Activated CD4-positive, alpha-beta T cell treated with anti-CD3 and anti-CD28 coated beads, Interleukin-2, amount 50 U/mL, for 16 hours (primary cell): ENCODE results near the gene SH3GLB1.
A peak's percentile ranks its signal among the peaks of the same experiment; 100 is the strongest.

Source experiments
- DNase-seq: peaks from one replicate; pipeline ENCODE4 v3.0.0-alpha.2; 2020

SH3GLB1 gene

DNA sequence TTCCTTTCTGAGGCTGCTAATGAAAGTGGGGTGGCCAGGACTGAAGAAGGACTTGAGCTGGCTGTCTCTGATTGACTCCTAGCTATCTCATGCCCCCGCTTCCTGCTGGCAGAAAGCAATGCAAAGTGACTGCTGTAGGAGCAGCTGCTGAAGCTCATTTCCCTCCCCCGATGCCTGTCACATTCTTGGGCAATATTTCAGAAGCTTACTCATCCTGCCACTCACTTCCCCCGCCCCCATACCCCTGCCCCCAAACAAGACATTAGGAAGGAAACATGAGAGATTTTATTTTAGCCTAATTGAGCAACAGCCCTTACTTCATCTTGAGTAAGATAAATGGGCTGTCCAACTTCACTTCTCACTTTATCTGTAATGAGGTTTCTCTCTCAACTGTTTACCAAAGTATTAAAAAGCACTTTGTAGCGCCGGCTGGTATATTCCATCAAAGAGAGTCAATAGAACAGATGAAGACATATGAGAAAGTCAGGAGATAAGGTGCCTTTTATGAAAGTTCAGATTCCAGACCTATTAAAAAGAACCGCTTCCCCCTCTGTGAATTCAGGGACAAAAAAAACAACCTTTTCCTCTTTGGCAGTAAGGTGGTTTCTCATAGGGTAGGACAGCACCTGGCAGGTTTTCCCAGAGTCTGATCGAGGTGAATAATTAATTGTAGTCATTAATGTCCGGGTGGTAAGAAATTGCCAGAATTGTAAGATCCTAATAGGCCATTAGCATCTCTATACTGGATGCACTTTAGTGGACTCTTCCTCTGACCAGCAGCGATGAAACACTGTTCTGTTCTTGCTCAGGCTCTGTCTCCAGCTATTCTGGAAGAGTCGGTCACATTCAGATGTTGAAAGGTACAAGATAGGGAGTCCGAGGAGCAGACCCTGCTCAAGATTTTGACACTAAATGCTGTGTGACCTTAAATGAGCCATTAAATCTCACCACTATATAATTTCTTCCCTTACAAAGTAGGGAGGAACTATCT, 70.2 kb downstream of the SH3GLB1 start:
- peak; percentile 84 for DNase-seq

DNA sequence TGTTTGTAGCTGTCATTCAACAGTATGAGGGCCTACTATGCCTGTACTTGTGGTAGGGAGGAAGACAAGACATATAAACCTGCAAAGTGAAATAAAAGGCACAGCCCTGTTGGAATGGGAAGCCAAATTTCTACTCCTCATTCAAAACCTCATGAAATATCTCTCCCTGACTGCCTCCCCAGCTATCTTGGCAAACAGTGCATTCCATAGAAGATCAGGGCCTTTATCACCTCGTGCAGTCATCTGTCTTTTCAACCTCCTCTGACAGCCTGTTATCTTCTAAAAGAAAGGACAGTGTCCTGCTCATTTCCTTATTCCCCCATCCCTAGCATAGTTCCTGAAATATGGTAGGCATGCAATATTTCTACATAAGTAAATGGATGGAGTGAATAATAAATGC, 71.0 kb downstream of the SH3GLB1 start:
- no peak for DNase-seq

DNA sequence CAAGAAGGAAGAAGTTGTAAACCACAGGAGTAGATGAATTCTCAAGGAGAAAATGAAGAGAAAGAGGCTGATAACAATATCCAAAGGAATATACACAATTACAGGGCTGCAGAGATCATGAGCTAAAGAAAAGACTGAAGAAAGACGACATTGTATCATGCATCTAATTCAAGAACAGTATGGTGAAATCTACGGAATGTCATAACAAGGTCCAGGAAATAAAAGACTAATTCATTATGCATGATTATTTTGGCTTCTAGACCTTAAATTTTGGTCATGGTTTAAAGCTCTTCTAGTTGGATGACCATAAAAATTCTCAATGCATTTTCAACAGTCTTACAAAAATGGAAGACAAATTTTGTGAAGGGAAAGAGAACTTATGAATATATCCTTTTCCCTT, 71.7 kb downstream of the SH3GLB1 start:
- DNase-seq, result no peak

DNA sequence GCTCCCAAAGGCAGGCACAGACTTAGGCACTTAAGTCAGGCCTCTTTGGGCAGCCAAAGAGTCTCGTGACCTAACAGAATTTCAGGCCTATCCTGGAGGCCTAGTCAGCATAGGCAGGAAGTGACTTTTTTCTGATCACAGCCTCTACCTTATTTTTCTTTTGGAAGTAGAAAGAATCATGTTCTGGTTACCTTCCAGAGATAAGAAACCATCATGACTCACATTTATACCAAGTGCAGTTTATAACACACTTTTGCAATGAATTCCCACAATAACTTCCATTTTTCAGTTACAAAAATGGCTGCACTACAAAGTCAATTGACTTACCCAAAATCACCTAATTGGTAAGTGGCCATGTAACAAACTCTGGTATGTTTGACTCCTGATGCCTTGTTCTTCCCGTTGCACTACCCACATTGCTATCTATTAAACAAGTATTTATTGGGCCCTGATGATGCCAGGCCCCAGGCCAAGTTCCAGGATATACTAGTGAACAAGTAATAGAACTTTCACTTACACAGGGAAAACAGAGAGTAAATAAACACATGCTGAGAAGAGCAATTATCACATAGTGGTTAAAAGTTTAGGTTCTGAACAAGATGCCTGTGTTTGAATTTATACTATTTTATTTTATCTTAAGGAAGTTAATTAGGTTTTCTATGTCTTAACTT, 74.3 kb downstream of the SH3GLB1 start:
- DNase-seq, result no peak

DNA sequence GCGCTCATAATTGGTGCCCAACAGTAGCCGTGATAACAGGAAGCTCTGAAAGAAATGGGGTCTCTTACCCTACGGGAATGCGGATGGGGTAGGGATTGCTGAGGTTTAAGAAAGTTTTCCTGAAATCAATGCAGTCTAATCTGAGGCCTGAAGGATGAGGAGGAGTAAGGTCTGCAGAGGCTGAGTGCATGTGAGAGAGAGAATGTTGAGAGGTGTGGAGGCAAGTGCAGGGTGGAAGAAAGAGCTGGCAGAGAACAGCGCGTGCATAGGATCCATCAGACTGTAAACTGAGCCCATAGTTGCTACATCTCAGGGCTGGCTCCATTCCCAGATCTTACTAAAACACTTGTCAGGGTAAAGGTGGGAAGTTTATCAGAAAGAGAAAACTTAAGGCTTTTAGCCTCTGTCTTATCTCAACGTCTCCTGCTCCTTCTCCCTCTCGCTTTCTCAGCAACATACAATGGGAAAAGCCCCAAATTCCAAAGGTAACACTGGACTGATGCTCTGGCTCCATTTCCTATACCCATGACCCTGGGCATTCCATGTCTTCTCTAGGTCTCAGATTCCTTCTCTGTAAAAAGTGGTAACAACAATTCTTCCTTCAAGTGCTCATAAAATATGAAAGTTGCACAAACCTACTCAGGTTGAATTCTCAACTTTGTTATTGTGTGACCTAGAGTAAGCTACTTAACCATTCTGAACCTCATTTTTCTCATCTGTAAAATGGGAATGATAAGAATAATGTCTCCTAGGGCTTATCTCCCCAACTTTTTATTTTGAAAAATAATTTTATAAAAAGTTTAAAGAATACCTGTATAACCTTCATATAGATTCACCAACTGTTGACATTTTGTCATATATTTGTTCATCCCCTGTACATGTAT, 75.2 kb downstream of the SH3GLB1 start:
- DNase-seq, result no peak

DNA sequence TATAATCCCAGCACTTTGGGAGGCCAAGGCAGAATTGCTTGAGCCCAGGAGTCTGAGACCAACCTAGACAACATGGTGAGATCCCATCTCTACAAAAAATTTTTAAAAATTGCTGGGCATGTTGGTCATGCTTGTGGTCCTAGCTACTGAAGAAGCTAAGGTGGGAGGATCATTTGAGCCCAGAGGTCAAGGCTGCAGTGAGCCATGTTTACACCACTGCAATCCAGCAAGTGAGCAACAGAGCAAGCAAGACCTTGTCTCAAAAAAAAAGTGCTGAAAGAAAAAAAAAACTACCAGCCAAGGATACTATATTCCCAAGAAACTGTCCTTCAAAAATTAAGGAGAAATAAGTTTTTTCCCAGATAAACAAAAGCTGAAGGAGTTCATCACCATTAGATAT, 78.1 kb downstream of the SH3GLB1 start:
- DNase-seq, result no peak

DNA sequence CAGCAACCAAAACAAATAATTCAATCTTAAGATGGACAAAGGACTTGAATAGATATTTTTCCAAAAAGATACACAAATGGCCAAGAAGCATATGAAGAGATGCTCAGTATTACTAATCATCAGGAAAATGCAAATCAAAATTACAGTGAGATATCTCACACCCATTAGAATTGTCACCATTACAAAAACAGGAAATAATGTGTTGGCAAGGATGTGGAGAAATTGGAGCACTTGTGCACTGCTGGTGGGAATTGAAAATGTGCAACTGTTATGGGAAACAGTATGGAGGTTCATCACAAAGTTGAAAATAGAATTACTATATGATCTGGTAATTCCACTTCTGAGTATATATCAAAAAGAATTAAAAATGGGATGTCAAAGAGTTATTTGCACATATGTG, 83.2 kb downstream of the SH3GLB1 start:
- DNase-seq, result no peak

DNA sequence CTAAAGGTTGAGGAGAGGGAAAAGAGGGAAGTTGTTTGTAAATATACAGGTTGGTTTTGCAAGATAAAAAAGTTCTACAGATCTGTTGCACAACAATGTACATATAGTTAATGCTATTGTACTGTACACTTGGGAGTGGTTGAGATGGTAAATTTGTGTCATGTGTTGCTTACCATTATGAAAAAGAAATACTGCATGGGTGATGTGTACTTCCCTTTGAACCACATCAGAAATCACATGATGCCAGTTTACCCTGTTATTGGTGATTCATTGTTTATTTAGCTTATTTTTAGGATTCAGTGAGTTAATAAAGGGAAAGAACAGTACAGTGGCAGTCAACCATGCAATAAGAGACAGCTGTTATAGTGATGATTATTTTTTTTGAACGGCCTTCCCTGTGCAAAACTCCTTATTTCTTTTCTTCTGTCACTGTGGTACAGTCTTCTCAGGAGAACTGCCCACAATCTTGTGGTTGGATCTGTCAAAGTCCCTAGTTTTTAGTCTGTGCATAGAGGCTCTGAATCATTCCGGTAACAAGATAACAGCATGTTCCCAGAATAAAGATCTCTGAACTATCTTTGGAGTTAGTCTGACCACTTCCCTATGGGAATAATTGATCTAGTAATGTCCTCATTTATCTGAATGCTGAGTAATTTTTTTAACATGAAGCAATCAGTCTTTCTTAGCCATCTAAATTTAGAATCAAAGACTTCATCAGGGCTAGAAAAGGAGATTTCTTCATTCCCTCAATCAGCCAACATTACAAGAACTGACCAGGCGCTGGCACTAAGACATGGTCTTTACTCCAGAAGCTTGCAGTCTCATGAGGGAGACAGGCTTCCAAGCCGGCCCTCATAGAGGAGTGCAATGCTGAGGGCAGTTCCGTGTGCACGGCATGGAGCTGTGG, 84.2 kb downstream of the SH3GLB1 start:
- DNase-seq, result no peak

DNA sequence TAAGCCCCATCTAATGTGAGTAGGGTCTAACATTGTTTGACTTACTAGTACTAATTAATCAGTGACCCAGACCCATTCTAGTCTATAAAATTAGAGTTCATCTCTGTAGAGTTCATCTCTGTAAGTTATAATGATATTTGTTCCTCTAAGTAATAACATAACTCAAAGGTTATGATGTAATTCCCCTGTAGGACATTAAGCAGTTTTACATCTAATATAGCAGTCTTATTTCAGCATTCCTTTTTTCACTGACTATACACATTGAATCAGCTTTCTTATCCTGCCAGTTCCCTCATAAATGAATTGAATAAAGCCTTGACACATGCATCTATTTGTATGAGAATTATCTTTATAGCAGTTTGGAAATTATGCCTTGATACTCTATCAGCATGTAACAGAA, 90.9 kb downstream of the SH3GLB1 start:
- DNase-seq, result no peak
